Kidney epithelial cell (primary cell): ENCODE data around the gene LYRM2. TPM values are rescaled to one million over a fixed set of nuclear protein-coding genes. Genes with fewer than 3 reads are reported as not detected.

Experiments used
- DNase-seq: peaks from one replicate; pipeline ENCODE4 v3.0.0-alpha.2; 2010; ENCODE audit warnings: low read depth
- H3K27me3 ChIP-seq: 2 replicates; pipeline ENCODE4 v1.6.0; 2011; ENCODE audit warnings: low read length; ENCODE audit not compliant: control insufficient read depth, insufficient read depth
- H3K36me3 ChIP-seq: 2 replicates; pipeline ENCODE4 v1.5.1; 2011; ENCODE audit warnings: low read length; ENCODE audit not compliant: control insufficient read depth, insufficient read depth
- H3K4me3 ChIP-seq: 2 replicates; pipeline ENCODE4 v1.5.1; 2011; ENCODE audit warnings: low read depth, mild to moderate bottlenecking, control low read depth, low read length
- total RNA-seq: library from RNA; depleted of rRNA; stranded (reverse); fragments of >200 nt; gene quantifications from 2 replicates; pipeline ENCODE4 v1.2.3, GENCODE V29; 2015
- TF ChIP-seq, protein P1 (sequence below): IDR thresholded peaks from 2 replicates; pipeline ENCODE4 v1.5.1; 2011; ENCODE audit warnings: mild to moderate bottlenecking, moderate library complexity, low read length, control low read depth, inconsistent platforms; ENCODE audit not compliant: insufficient read depth, poor library complexity, severe bottlenecking

Gene LYRM2
- total RNA-seq, 1 donor from 2014 or later: 25.7 TPM

DNA sequence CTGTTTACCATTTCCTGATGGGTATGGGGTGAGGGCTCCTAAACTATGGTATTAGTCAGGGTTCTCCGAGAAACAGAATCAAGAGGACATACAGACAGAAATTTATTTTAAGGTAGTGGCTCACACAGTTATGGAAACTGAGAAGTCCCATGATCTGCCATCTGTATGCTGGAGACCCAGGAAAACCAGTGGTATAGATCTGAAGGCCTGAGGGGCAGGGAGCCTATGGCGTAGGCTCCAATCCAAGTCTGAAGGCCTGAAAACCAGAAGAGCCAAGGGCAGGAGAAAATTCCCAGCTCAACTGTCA lies 112.0 kb downstream of the LYRM2 start:
- DNase-seq: no peak
- TF ChIP-seq, protein P1, sequence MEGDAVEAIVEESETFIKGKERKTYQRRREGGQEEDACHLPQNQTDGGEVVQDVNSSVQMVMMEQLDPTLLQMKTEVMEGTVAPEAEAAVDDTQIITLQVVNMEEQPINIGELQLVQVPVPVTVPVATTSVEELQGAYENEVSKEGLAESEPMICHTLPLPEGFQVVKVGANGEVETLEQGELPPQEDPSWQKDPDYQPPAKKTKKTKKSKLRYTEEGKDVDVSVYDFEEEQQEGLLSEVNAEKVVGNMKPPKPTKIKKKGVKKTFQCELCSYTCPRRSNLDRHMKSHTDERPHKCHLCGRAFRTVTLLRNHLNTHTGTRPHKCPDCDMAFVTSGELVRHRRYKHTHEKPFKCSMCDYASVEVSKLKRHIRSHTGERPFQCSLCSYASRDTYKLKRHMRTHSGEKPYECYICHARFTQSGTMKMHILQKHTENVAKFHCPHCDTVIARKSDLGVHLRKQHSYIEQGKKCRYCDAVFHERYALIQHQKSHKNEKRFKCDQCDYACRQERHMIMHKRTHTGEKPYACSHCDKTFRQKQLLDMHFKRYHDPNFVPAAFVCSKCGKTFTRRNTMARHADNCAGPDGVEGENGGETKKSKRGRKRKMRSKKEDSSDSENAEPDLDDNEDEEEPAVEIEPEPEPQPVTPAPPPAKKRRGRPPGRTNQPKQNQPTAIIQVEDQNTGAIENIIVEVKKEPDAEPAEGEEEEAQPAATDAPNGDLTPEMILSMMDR: no peak
- H3K27me3 ChIP-seq: no peaks in the 10 kb centered on the region
- H3K4me3 ChIP-seq: no peak overlapping the region
- H3K36me3 ChIP-seq: no peaks in the 10 kb centered on the region

- no peaks in the 10 kb centered on the region for H3K27me3 ChIP-seq
- TF ChIP-seq, protein P1: no peak
- DNase-seq: no peak
- no peak overlapping the region for H3K4me3 ChIP-seq
- H3K36me3 ChIP-seq: no peaks in the 10 kb centered on the region
Measured at GRCh38 chr6:89525786-89526562, 112.6 kb downstream of the LYRM2 start.

GRCh38 chr6:89522778-89523177 lies 115.8 kb downstream of the LYRM2 start:
- H3K27me3 ChIP-seq: no peaks in the 10 kb centered on the region
- no peak overlapping the region for H3K4me3 ChIP-seq
- H3K36me3 ChIP-seq: no peaks in the 10 kb centered on the region
- DNase-seq: no peak
- TF ChIP-seq, protein P1: no peak

DNA sequence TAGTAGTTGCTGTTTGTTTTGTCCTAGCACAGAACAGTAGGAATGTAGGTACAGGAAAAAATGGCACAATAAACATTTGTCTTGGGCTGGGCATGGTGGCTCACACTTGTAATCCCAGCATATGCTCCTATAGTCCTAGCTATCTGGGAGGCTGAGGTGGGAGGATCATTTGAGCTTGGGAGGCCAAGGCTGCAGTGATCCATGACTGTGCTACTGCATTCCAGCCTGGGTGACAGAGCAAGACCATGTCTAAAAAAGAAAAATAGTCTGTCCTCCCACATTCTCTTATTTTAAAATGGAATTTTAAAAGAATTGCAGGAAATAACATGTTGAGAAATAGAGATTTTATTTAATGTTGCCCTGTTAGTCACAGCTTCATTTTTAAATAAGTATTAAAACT lies 117.8 kb downstream of the LYRM2 start:
- no peaks in the 10 kb centered on the region for H3K27me3 ChIP-seq
- TF ChIP-seq, protein P1: no peak
- H3K4me3 ChIP-seq: no peak overlapping the region
- DNase-seq: no peak
- no peaks in the 10 kb centered on the region for H3K36me3 ChIP-seq

DNA sequence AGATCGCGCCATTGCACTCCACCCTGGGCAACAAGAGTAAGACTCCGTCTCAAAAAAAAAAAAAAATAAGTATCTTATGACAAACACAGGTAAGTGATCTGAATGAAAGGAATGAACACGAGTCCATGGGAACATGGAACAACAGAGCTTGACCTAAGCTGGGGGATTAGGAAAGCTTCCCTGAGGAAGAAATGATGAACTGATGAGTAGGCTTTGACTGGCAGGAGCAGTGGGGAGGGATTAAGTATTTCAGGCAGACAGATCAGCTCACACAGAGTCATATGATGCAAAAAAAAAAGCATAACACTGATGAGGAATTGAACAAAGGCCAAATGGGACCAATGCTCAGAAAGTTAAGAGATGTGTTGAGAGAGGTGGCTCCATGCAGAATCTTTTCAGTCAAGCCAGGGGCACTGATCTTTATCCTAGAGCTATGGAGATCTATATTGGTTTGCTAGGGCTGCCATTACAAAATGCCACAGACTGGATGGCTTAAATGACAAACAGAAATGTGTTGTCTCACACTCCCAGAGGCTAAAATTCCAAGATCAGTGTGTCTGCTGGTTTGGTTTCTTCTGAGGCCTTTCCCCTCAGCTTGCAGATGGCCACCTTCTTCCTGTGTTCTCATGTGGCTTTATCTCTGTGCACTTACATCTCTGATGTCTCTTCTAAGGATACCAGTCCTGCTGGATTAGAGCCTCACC lies 120.0 kb downstream of the LYRM2 start:
- TF ChIP-seq, protein P1: no peak
- H3K36me3 ChIP-seq: no peaks in the 10 kb centered on the region
- H3K27me3 ChIP-seq: no peaks in the 10 kb centered on the region
- no peak overlapping the region for H3K4me3 ChIP-seq
- DNase-seq: no peak

Other genes starting within 250 kb of the LYRM2 start
- 35.4 and 36.0 TPM in 2 replicates for gene RRAGD, start 226.5 kb downstream of the LYRM2 start, total RNA-seq
- gene ANKRD6, start 205.6 kb downstream of the LYRM2 start, total RNA-seq: 10.0 and 15.4 TPM in 2 replicates
- 19.6 and 28.6 TPM in 2 replicates for gene MDN1, start 181.0 kb upstream of the LYRM2 start, total RNA-seq
- gene CASP8AP2, start 191.1 kb upstream of the LYRM2 start, total RNA-seq: 9.5 and 9.7 TPM in 2 replicates